ENCODE results near the gene NUBPL.
"Not testable (repeated sequence)": the region's sequence is repeated elsewhere in the genome, so short reads cannot be mapped to it uniquely, and the experiment has no call there.

Gene NUBPL

DNA sequence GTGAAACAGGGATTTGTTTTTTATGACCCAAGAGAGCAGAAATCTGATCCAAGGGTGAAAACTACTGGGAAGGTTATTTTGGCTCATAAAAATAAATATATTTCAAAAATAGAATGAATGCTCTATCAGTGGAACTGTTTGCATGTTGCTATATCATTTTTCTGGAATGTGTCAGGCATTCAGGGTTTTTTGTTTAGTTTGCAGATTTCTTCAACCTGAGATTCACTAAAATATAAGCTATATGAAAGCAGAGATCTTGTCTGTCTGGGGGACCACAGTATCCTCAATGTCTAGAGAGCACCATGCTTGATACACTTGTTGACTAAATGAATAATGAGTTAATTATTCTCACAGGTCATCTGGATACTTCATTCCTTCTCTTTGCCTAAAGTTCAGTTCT lies 165.1 kb downstream of the NUBPL start:
- Histone ChIP-seq H3K4me3 (no peak overlapping the region), H3K27ac (no peak overlapping the region)
- DNase-seq (ENCODE audit: low spot score) = no peak
- TF ChIP-seq, protein P1, sequence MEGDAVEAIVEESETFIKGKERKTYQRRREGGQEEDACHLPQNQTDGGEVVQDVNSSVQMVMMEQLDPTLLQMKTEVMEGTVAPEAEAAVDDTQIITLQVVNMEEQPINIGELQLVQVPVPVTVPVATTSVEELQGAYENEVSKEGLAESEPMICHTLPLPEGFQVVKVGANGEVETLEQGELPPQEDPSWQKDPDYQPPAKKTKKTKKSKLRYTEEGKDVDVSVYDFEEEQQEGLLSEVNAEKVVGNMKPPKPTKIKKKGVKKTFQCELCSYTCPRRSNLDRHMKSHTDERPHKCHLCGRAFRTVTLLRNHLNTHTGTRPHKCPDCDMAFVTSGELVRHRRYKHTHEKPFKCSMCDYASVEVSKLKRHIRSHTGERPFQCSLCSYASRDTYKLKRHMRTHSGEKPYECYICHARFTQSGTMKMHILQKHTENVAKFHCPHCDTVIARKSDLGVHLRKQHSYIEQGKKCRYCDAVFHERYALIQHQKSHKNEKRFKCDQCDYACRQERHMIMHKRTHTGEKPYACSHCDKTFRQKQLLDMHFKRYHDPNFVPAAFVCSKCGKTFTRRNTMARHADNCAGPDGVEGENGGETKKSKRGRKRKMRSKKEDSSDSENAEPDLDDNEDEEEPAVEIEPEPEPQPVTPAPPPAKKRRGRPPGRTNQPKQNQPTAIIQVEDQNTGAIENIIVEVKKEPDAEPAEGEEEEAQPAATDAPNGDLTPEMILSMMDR (IDR thresholded peaks at IDR 0.05) = no peak

DNA sequence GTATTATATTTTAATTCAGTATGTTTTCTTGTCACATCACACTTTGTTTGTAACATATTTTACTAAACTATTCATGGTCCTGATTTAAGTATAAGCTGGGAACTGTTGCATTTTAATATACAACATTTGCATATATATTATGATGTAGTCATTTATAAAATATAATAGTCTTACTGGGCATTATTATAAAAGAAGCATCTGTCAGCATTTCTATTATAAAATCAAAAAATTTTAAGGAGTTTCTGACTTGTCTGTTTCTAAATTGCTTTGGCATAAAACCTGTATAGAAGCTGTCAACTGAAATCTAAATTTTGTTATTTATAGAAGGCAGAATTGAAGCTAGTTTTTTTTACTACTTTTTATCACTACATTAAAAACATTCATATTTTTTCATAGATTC lies 166.6 kb downstream of the NUBPL start:
- H3K4me3 ChIP-seq = no peak overlapping the region
- no peak for DNase-seq (ENCODE audit: low spot score)
- TF ChIP-seq, protein P1 (IDR thresholded peaks at IDR 0.05) = no peak
- no peak overlapping the region for H3K27ac ChIP-seq

DNA sequence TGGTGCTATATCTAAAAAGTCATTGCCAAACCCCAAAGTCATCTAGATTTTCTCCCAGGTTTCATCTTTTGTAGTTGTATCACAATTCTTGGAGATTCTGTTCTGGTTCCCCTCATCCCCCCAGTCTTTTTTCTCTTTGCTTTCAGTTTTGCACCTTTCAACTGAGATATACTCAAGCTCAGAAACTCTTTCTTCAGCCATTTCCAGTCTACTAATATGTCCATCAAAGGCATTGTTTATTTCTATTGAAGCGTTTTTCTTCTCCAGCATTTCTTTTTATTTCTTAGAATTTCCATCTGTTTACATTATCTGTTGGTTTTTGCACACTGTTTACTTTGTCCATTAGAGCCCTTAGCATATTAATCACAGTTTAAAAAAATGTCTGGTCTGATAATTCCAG lies 179.5 kb downstream of the NUBPL start:
- Histone ChIP-seq H3K4me3 (no peak overlapping the region), H3K27ac (no peak overlapping the region)
- DNase-seq (ENCODE audit: low spot score) = no peak
- TF ChIP-seq, protein P1 (IDR thresholded peaks at IDR 0.05) = no peak

DNA sequence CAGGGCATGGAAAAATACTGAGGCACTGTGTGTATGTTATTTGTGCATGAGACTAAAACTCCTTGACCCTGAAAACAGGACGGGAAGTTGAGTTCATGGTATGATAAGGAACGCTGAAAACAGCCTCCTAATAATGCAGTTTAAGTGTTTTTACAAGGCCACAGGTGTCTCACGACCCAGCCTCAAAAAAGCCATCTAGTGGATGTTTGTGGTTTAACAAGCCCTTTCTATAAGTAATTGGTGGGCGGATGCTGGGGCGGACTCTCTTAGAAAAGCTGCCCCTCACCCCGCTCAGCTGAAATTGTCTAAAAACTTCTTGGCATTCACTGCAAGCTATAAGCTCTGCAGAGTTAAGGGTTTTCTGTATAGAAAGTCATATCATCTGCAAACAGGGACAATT lies 184.5 kb downstream of the NUBPL start:
- H3K27ac ChIP-seq = no peak overlapping the region
- H3K4me3 ChIP-seq = no peak overlapping the region
- no peak for DNase-seq (ENCODE audit: low spot score)
- TF ChIP-seq, protein P1 (IDR thresholded peaks at IDR 0.05) = no peak

DNA sequence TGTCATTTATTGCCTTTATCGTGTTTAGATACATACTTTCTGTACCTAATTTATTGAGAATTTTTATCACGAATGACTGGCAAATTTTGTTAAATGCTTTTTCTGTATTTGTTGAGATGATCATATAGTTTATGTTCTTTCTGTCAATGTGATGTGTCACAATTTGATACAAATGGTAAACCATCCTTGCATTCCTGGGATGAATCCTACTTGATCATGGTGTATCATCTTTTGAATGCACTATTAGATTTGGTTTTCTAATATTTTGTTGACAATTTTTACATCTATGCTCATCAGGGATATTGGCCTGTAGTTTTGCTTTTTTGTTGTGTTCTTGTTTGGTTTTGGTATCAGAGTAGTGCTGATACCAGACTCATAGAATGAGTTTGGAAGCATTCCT lies 185.1 kb downstream of the NUBPL start:
- no peak overlapping the region for H3K4me3 ChIP-seq
- DNase-seq (ENCODE audit: low spot score) = no peak
- no peak overlapping the region for H3K27ac ChIP-seq
- TF ChIP-seq, protein P1 (IDR thresholded peaks at IDR 0.05) = no peak

DNA sequence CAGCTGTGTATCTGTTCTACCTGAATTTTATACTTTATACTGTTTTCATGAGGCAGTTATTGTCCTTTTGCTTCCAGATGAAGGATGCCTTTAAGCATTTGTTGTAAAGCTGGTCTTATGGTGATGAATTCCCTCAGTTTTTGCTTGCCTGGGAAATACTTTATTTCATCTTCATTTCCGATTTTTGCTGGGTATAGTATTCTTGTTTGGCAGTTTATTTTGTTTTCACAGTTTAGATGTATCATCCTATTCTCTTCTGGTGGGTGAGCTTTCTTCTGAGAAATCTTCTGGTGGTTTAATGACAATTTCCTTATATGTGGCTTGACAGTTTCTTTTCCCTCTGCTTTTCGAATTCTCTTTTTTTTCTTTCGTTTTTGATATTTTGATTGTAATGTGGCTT lies 188.1 kb downstream of the NUBPL start:
- no peak overlapping the region for H3K27ac ChIP-seq
- DNase-seq (ENCODE audit: low spot score) = no peak
- H3K4me3 ChIP-seq = no peak overlapping the region
- TF ChIP-seq, protein P1 (IDR thresholded peaks at IDR 0.05) = no peak

DNA sequence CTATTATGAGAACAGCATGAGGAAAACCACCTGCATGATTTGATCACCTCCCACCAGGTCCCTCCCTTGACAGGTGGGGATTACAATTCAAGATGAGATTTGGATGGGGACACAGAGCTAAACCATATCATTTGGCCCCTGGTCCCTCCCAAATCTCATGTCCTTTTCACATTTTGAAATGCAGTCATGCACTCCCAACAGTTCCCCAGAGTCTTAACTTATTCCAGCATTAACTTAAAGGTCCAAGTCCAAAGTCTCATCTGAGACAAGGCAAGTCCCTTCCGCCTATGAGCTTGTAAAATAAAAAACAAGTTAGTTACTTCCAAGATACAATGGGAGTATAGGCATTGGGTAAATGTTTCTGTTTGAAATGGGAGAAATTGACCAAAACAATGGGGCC lies 189.8 kb downstream of the NUBPL start:
- not testable (repeated sequence) for H3K4me3 ChIP-seq; H3K27ac ChIP-seq; DNase-seq (ENCODE audit: low spot score)
